NCI-H2107 (cell line): Measurements from ENCODE around the gene ZBED1.
"Not testable (repeated sequence)": the region's sequence is repeated elsewhere in the genome, so short reads cannot be mapped to it uniquely, and the experiment has no call there.

Experiments used
- DNase-seq: peaks from one replicate; lab custom pipeline; 2025; lab: John Stamatoyannopoulos, UW

The ZBED1 gene

GRCh38 chrX:2474280-2474962 is 26.4 kb downstream of the ZBED1 start:
- DNase-seq = no peak

DNA sequence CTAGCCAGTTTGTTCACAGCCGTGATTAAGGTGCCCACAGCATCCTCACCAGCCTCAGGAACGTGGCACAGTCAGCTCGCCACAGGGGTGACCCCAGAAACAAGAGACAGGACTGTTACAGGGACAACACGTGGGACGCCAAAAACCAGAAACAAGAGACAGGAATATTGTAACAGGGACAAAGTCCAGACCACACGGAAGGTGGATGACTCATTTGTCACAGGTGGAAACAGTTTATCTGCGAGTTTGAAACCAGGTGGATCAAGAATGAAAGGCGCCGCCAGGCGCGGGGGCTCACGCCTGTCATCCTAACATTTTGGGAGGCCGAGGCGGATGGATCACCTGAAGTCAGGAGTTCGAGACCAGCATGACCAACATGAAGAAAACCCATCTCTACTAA is 27.7 kb downstream of the ZBED1 start:
- DNase-seq = not testable (repeated sequence)

- DNase-seq = no peak
Observed at GRCh38 chrX:2471641-2472040, 29.1 kb downstream of the ZBED1 start.

GRCh38 chrX:2471126-2471525 is 29.6 kb downstream of the ZBED1 start:
- not testable (repeated sequence) for DNase-seq

- DNase-seq = not testable (repeated sequence)
Observed at GRCh38 chrX:2469852-2470251, 30.9 kb downstream of the ZBED1 start.

DNA sequence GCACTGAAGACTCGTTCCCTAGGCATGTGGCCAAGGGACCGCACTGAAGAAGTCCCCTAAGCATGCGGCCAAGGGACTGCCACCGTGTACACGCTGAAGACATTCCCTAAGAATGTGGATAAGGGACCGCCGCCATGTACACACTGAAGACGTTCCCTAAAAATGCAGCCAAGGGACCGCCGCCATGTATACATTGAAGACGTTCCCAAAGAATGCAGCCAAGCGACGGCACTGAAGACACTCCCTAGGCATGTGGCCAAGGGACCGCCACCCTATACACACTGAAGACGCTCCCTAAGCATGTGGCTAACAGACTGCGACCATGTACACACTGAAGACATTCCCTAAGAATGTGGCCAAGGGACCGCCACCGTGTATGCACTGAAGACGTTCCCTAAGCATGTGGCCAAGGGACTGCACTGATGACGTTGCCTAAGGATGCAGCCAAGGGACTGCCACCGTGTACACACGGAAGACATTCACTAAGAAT is 31.5 kb downstream of the ZBED1 start:
- no peak for DNase-seq

- DNase-seq = no peak
Observed at GRCh38 chrX:2468261-2469195, 32.2 kb downstream of the ZBED1 start.

GRCh38 chrX:2466876-2467656 is 33.7 kb downstream of the ZBED1 start:
- DNase-seq = no peak

DNA sequence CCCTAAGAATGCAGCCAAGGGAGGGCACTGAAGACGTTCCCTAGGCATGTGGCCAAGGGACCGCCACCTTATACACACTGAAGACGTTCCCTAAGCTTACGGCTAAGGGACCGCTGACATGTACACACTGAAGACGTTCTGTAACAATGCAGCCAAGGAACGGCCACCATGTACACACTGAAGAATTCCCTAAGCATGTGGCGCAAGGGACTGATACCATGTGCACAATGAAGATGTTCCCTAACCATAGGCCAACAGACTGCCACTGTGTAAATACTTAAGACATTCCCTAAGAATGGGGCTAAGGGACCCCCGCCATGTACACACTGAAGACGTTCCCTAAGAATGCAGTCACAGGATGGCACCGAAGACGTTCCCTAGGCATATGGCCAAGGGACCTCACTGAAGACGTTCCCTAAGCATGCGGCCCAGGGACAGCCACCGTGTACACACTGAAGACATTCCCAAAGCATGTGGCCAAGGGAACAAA is 36.1 kb downstream of the ZBED1 start:
- DNase-seq = no peak

DNA sequence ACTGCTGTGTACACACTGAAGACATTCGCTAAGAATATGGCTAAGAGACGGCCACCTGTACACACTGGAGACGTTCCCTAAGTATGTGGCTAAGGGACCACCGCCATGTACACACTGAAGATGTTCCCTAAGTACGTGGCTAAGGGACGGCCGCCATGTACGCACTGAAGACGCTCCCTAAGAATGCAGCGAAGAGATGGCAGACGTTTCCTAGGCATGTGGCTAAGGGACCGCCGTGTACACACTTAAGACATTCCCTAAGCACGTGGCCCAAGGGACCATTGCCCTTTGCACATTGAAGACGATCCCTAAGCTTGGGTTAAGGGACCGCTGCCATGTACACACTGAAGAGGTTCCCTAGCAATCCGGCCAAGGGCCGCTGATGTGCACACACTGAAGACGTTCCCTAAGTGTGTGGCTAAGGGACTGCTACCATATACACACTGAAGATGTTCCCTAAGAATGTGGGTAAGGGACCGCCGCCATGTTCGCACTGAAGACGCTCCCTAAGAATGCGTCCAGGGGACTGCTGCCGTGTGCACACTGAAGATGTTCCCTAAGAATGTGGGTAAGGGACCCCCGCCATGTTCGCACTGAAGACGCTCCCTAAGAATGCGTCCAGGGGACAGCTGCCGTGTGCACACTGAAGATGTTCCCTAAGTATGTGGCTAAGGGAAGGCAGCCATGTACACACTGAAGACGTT is 36.7 kb downstream of the ZBED1 start:
- DNase-seq = no peak

- not testable (repeated sequence) for DNase-seq
Observed at GRCh38 chrX:2463481-2463880, 37.3 kb downstream of the ZBED1 start.

DNA sequence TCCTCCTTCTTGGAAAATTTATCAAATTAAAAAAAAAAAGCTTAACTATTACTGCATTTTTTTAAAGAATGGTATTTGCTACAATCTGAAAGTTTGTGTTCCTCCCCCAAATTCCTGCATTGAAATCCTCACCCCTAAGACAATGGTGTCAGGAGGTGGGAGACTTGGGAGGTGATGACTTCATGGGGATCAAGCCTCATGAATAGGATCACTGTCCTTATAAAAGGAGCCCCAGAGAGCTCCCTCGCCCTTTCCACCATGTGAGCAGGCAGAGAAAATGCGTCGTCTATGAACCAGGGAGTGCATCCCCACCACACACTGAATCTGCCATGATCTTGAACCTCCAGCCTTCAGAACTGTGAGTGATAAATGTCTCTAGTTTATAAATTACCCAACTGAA is 38.0 kb downstream of the ZBED1 start:
- no peak for DNase-seq

- DNase-seq = no peak
Observed at GRCh38 chrX:2462074-2462473, 38.7 kb downstream of the ZBED1 start.

- DNase-seq = no peak
Observed at GRCh38 chrX:2461711-2462016, 39.1 kb downstream of the ZBED1 start.

DNA sequence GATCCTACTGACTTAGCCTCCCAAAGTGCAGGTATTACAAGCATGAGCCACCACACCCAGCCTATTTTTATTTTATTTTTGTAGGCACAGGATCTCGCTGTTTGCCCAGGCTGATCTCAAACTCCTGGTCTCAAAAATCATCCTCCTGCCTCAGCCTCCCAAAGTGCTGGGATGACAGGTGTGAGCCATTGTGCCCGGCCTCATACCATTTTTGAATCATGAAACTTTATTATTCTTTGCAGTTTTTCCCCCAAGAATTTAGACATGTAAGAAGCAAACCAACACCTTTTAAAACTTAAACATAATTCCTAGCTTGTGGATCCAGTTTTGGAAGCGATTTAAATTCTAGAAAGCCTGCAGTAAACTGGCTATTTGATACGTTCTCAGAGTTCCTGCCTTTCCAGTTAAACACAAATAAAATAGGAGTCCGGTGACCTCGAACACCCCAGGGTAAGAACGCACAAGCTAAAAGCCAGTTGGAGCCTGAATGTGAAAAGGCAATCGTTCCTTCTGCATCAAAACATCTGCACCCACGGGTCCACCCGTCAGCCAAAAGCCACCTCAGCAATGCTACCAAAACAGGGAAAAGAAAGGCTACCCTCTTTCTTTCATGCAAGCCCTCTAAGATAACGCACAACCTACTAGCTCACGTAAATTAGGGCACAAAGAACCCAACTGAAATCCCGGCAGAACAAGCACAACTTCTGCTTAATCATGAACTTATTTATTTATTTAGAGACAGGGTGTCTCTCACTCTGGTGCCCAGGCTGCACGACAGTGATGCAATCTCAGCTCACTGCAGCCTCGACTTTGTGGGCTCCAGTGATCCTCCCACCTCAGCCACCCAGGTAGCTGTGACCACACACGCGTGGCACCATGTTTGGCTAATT is 39.7 kb downstream of the ZBED1 start:
- not testable (repeated sequence) for DNase-seq

DNA sequence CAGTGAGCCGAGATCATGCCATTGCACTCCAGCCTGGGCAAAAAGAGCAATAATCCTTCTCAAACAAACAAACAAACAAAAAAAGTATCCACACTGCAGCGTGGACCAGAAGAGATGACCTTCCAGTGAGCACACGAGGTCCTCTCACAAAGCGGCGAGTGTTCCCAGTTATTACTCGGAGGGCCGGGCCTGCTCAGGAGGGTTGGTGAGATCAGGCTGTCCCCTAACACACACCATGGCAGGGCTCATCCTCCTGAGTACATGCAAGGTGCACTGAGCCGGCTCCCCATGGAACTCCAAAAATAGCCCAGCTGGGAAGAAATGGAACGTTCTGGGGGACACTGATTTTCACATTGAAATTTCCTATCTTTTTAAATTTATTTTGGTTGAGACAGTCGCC is 40.7 kb downstream of the ZBED1 start:
- DNase-seq = not testable (repeated sequence)

DNA sequence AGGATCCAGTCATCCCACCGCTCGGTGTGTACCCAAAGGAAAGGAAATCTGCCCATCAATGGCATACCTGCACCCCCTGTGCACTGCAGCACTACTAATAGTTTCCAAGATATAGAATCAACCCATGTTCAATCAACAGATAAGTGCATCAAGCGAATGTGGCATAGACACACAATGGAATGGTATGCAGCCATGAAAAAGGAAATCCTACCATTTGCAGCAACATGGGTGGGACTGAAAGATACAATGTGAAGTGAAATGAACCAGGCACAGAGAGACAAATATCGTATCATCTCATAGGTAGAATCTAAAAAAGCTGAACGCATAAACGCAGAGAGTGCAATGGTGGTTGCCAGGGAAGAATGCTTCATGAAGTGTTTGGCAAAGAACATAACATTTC is 42.5 kb downstream of the ZBED1 start:
- DNase-seq = no peak

DNA sequence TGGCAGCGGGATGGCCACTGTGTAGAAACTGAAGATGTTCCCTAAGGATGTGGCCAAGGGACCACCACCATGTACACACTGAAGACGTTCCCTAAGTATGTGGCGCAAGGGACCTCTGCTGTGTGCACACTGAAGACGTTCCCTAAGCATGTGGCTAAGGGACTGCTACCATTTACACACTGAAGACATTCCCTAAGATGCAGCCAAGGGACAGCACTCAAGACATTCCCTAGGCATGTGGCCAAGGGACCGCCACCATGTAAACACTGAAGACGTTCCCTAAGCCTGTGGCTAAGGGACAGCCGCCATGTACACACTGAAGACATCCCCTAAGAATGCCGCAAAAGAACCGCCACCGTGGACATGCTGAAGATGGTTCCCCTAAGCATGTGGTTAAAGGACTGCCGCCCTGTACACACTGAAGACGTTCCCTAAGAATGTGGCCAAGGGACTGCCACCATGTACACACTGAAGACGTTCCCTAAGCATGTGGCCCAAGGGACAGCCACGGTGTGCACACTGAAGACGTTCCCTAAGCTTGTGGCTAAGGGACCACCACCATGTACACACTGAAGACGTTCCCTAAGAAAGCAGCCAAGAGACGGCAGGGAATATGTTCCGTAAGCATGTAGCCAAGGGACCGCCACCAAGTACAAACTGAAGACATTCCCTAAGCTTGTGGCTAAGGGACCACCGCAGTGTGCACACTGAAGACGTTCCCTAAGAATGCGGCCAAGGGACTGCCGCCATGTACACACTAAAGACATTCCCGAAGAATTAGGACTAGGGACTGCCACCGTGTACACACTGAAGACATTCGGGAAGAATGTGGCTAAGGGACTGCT is 43.3 kb downstream of the ZBED1 start:
- no peak for DNase-seq

- not testable (repeated sequence) for DNase-seq
Observed at GRCh38 chrX:2456091-2456490, 44.7 kb downstream of the ZBED1 start.

DNA sequence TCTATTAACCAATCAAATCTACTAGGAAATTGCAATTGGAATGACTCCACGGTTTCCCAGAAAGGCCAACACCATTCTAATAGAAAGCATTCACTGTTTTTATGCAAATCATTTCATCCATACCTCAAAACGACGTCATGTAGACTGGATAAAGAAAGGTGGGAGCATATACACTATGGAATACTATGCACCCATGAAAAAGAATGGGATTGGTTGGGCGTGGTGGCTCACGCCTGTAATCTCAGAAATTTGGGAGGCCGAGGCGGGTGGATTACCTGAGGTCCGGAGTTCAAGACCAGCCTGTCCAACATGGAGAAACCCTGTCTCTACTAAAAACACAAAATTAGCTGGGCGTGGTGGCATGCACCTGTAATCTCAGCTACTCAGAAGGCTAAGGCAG is 46.2 kb downstream of the ZBED1 start:
- not testable (repeated sequence) for DNase-seq
